Activated gamma-delta T cell treated with Interleukin-2 at 50 U/mL for 16 hours (primary cell): ENCODE results near the gene BIRC7.

ENCODE experiments used
- DNase-seq: peaks from one replicate; pipeline ENCODE4 v3.0.0-alpha.2; 2020

The BIRC7 gene, protein sequence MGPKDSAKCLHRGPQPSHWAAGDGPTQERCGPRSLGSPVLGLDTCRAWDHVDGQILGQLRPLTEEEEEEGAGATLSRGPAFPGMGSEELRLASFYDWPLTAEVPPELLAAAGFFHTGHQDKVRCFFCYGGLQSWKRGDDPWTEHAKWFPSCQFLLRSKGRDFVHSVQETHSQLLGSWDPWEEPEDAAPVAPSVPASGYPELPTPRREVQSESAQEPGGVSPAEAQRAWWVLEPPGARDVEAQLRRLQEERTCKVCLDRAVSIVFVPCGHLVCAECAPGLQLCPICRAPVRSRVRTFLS

DNA sequence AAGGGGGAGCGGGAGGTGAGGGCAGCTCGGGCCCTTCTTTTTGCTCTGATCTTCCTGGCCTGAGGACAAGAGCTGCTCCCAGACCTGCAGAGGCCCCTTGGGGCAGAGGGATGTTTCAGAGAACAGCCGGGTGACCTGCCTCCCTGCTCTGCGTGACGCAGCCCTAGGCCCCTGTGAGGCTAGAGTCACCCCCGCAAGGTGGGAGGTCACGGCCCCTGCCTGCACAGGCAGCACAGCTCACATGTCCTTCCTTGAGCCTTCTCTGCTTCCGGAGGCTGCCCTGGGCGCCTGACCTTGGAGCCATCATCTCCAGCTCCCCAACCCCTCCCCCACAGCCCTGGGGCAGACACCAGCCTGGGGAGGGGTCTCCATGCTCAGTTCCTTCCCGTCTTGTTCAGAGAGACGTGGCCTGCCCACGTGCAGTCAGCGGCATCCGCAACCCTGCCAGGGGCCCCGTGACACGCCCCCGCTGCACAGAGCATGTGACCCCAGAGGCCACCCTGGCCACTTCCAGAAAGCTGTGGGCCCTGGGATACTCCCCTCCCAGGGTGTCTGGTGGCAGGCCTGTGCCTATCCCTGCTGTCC lies at the start of gene BIRC7:
BIRC7 (plus strand) TSS at position 507 of the 585 bp plus-strand sequence. CDS start 192 bp downstream, outside the sequence.
- DNase-seq, result no peak

DNA sequence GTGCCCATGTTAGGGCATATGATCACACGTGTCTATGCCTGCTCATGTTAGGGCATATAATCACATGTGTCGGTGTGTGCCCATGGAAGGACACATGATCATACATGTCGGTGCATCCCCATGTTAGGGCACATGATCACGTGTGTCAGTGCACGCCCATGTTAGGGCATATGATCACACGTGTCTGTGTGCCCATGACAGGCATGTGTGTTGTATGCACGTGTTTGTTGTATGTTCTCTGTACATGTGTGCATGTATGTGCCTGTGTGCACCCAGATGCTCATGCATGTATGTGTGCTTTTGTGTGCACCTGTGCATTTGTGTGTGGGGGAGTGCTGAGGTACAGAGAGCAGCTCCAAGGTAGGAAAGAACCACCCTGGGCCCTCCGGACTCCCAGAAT lies 49.6 kb upstream of the BIRC7 start:
- DNase-seq, result no peak

DNA sequence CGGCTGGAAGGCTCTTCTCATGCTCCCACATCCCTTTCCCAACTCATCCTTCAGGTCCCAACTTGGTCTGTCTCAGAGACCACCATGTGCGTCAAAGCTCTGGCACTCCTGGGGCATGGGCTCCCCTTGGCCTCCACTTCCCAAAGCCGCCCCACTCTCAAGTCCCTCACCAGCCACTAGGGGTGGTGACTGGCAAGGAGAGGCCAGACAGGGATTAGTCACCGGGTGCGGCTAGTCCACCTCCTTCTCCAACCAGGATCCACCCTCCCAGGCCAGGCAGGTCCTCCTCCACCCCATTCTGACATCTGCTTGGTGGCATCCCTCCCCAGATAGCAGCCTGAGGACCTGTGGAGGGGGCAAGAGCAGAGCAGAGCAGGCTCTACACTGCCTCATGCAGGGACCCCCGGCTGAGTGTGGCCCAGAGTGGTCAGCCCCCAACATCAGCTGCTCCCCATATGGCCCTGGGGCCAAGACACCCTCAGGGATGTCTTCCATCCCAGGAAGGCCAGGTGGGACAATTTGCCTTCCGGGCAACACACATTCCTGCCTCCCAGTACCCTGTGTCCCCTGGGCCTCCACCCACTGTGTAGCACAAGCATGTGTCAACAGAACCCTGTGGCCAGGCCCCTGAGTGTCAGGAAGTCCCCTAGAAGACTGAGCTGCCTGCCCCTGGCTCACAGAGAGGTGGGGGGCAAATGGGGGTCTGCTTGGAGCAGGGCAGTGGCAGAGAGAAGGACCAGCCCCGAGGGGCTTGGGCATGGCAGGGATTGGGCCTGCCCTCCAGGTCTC lies 49.0 kb upstream of the BIRC7 start:
- DNase-seq, result no peak

DNA sequence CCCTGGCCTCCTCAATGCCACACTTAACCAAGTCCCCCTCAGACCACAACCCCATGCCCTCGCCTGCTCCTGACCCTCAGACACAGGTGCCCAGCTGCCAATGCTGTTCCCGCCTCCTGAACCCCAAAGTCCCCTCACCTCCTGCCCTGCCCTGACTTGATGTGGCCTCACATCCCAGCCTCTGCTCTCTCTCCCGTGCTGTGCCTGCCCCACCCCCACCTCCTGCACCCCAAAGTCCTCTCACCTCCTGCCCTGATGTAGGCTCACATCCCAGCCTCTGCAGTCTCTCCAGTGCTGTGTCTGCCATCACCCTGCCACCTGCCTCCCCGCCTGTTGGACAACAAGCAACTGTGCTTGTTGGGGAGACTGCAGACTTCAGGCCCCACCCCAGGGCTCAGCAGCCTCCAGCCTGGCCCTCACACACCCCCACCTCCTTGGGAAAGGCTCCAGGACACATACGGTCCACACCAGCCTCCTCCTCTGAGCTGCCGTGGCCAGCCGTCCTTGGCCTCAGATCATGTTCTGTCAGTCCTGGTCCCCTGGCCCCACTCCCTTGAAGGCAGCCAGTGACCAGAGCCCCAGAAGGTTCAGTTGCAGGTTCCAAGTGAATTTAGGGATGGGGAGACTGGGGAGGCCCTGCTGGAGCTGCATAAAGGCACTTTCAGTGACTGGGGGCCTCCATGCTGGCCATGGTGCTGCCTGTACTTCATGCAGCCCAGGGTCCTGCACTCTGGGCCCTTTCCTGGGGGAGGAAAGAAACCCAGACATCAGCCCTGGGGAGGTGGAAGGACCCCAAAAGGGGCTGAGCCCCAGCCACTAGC lies 48.2 kb upstream of the BIRC7 start:
- no peak for DNase-seq

DNA sequence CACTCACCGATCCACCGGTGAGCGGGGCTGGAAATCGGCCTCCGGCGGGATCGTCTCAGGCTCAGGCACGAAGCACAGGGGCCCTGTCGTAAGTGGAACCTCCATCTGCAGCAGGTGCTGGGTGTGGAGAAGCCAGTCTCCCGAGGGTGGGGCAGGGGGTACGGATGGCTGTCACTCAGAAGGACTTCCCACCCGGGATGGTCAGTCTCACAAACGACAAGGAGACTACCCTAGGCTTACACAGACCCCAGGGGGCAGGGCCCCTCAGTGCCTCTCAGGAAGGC lies 47.6 kb upstream of the BIRC7 start:
- DNase-seq, result no peak

DNA sequence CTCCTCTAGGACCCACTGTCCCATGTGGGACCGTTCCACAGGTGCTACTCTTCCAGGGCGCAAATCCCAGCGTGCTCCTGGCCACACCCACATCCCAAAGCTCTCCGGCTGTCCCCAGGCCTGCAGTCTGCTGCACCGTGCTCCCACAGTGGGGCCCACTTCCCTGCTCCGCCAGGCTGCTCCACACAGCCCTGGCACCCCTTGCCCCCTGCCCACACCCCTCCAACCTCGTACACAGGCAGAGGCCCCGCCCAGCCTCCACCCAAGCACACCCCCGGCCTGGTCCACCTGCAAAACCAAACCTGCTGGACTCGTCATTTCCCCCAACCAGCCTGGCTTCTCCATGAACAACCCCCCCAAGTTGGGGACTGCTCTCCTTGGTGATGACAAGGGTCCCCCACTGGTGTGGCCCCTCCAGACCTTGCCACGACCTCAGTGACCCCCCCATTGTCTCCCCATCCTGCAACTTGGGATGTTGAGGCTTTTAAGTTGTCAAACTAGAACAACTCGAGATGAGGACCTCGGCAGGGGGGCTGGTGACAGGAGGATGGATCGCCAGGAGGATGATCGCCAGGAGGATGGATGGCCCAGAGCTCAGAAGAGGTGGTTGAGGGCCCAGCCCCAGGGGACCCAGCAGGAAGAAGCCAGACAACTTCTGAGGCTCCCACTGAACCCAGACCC lies 46.9 kb upstream of the BIRC7 start:
- DNase-seq, result no peak

DNA sequence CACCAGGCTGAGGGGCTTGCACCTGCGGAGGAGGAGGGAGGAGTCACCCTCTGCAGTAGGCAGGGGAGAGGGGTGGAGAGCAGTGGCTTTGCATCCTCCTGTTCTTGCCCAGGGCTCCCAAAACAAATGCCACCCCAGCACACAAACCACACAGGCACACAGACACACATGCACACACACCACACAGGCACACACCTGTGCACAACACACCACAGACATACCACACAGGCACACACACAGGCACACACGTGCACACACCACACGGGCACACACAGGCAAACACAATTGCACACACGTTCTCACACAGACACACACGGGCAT lies 46.4 kb upstream of the BIRC7 start:
- no peak for DNase-seq

DNA sequence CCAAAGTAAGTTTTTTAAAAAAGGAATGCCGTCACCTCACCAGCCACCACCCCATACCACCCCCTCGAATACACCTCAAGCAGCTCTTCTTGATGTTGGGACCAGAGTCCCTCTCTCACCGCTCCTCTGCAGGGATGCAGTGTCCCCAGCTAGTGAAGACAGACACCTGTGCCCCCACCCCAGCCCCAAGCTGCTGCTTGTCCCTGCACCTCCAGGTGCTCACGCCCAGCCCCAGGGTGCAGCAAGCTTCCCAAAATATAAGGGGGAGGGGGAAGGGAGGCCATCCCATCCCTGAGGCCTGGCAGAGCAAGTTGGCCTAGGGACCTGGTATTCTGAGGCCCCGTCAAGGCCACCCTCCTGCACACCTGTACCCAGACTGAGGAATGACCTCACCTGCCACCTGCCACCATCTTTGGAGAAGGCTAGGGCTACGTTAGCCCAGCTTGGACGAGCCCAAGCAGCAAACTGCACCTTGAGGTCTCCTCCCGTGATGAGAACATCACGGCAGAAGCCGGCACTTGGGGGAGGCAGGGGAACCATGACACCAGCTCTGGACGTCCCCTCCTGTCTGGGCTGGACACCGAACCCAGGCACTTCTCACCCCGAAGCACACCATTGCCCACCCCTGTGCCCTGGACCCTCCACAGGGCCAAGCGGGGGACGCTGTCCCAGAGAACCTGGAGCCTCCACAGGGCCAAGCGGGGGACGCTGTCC lies 45.7 kb upstream of the BIRC7 start:
- no peak for DNase-seq

DNA sequence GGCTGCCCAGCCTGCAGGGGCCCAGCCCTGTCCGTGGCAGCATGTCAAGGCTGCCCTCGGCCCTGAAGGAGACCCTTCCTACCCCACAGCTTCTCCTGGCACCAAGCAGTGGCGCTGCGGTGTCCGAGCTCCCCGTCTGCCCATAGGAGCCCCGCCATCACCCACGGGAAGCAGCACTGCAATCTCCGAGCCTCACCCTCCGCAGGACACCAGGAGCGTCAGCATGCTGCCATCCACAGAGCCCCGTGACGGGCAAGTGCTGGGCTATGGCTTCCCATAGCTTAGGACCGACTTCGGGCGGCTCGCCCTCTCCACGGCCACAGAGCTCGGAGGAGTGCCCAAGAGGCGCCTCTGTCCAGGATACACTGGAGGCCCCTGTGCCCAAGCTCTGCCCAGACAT lies 44.9 kb upstream of the BIRC7 start:
- DNase-seq, result no peak

DNA sequence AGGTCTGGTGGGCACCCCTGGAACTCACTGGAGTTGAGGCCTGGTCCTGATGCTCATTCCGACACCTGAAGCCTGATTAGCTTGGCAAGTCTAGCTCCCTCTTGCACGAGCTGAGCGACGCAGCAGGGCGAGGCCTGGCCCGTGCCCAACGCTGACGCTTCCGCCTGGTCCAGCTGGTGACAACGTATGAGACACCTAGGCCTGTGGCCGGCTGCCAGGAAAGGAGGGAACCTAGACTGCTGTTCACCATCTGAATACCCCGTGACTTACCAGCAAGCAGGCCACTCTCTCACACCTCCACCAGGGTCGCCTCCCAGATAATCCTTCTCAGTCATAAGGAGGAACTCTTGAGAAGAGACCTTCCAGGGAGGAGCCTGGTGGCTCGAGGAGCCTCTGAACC lies 44.3 kb upstream of the BIRC7 start:
- DNase-seq, result no peak

DNA sequence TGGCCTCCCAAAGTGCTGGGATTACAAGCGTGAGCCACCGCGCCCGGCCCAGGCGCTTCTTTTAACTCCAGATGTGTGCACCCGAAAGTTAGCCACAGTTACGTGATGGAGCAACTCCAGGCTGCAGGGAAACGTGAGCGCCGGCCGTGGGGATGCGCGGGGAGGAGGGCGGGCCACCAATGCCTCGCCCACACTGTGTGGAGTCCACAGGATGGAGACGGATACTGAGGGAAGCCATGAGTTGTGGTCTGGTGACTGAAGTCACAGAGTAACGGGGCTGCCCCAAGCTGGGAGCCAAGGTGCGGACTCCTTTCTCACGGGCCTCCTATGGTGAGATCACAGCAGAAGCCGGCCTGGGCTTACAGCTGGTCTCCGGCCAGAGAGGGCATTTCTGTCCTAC lies 43.0 kb upstream of the BIRC7 start:
- no peak for DNase-seq

DNA sequence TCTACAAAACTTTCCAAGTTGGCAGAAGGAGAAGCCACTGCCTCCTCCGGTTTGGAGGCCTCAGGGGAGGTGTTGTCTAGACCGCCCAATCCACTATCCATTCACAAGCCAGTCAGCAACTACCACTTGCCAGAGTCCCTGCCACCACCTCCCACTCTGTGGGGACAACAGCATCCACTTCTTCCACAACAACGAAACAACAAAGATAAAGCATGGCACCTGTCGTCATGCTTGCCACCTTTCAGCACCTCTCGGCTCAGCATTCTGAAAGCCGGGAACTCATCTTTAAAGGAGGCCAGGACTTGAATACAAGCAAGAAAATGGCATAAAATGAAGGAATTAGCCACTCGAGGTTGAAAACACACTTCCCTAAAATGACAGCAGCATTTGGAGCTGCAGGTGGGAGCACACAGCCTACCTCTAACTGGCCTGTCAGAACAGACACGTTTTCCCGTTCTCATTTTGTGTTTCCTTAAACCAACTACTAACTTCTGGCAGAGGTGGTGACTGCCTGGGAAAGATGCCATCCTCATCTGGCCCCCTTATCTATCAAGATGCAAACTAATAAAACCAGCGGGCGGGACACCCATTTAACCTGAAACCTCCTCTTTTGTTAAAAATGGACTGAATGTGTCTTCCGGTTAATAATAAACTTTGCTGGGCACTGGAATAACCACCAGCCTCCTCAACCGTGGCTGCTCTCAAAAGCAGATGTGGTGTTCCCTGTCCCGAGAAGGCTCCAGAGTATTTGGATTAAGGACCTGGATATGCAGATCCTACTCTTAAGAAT lies 41.5 kb upstream of the BIRC7 start:
- DNase-seq, result no peak

DNA sequence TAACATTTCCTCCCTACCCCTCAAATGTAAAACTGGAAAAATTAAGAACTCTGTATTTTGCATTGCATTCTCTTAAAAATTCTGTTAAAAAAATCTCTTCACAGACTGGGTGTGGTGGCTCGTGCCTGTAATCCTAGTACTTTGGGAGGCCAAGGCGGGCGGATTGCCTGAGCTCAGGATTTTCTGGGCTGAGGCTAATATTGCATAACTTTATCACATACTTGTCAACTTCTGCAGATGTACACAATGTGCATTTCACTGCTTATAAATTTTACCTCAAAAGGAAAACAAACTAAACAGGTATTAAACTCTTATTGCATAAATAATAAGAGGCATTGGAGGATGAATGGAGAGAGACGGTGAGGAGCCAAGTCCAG lies 40.9 kb upstream of the BIRC7 start:
- no peak for DNase-seq

DNA sequence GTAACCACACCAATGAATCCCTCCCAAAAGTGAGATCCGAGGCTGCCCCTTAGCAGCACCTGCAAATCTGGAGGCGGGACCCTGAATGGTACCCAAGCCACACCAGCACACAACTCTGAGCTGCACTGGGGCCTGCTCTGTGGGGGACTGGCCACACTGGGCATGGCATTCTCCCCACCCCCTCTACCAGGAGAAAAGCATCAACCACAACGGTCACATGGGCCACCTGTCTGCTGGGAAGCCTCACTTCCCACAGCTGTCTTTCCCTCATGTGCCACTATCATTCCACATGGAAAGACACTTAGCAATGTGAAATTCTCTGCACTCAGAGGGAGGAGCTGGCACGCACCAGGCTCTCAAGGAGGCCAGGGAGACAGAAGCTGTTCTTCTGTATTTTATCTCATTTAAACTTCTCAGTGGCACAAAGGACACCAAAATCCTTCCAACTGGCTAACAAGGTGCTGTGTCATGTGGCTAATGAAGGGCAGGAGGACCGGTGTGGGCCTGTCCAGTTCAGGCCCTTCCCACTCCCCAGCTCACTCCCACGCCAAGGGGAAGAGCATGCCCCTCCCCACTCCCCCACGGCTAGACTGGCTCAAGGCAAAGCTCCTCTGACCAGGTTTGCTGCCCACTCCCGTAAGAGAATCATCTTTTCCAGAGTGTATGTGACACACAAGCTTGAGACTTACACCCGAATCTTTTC lies 38.8 kb upstream of the BIRC7 start:
- DNase-seq, result no peak

DNA sequence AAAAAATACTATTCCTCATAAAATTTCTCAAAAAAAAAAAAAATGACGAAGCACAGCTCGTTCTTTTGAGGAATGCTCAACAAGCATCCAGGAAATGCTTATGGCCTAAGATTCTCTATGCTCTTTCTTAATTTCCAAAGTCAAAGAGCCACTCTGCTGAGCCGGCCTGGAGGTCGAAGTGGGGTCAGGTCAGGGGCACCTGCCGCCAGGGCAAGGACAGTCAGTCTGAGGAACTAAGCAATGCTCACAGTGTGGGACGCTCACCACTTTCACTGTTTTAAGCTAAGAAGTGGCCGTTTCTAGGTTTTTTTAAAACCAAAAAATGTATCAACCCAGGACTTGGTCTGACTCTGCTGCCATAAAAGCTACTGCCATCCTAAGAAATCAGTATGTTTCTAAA lies 37.1 kb upstream of the BIRC7 start:
- DNase-seq, result no peak

DNA sequence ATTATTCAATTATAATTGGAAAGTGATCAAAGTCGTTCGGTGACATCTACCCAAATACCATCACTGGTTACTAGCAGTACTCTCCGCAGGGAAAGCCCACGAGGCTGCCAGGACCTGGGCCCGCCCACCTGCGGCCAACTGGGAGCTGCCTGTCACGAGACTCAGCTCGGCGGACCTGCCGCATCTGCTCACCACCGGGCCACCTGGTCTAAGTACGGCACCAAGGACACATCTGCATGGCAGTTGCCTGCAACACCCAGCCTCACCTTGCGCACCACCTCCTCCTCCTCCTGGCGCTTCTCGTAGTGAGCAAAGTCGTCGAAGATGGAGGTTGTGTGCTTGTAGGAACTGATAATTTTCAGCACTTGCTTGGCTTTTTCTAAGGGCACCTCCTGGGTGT lies 33.7 kb upstream of the BIRC7 start:
- DNase-seq, result no peak

DNA sequence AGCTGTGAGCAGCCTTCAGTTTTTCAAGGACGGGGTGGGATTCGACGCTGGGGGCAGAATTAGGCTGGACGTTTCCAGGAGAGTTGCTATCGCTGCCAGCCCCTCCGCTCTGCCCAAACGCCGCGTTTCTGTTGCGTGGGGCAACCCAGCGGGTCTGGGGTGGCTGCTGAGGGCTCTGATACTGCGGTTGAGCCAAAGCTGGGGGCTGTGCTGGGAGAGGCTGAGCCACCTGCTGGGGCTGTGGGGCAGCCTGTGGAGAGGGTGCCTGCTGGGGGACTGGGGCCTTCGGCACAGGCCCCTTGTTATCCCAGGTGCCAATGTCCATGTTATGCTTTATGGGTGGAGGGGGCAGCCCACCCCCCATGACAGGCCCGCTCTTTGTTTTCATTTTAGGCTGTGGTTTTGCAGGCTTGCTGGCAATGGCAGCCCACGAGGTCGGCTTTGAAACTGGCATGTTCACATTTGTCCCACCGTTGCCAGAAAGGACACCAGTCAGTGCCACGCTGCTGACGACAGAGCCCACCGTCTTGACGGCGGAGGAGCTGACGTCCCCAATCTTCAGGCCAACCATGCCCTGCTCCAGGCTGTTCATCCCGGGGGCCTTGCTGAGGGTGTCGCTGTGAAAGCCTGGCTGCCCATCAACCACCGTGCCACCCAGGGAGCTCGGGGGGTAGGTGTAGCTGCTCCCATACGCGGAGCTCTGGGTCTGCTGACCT lies 32.7 kb upstream of the BIRC7 start:
- no peak for DNase-seq

DNA sequence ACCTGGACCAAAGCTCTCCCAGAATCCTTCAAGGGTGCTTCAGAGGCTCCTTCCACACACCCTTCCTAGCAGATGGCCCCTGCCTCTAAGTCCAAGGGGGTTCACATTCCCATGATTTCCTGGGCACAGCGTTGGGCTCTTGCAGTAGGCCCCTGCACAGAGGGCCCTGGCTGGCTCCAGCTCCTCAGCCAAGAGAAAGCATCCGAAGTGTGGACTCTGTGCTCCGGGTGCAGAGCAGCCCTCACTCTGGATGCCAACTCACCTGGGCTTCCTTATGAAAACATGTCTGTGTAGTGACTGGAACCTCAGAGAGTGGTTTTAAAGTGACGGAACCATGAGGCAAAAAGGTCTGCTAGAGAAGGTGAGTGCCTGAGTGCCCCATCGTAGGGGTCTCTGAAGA lies 31.3 kb upstream of the BIRC7 start:
- no peak for DNase-seq

DNA sequence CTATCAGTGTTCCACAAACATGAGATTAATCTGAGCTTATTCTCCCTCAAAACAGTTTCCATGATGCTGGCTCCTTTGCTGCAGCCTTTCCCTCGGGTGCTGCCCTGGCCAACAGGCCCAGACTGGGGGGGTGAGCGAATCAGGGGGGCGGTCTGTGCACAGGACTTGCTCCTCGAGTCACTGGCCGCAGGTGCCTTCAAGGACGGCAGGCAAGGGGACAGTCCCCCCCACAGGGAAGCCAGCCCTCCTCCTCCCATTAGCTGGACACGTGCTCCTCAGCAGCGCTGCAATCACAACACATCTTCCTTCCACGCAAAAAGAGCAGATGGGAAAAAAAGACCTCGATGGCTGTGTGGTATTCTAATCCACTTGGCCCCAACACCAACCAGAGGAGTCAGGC lies 29.8 kb upstream of the BIRC7 start:
- DNase-seq, result no peak

DNA sequence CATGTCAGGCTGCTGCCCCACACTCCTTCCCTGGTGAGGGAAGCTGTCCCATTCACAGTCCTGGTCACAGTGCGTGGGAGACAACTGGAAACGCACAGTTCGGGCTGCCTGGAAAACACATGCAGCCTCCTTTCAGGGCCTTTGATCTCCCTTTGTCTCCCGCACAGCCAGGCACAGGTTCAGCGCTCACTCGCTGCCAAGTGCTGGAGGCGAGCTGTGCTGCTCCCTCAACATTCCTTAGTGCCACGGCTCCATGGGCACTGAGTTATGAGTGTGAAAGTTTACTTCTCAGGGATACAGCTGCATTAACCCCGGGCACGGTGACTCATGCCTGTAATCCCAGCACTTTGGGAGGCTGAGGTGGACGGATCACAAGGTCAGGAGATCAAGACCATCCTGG lies 28.8 kb upstream of the BIRC7 start:
- DNase-seq, result no peak
